ENCODE data around the gene B4GALT4.
"Not testable (repeated sequence)": the region's sequence is repeated elsewhere in the genome, so short reads cannot be mapped to it uniquely, and the experiment has no call there.

B4GALT4 gene

DNA sequence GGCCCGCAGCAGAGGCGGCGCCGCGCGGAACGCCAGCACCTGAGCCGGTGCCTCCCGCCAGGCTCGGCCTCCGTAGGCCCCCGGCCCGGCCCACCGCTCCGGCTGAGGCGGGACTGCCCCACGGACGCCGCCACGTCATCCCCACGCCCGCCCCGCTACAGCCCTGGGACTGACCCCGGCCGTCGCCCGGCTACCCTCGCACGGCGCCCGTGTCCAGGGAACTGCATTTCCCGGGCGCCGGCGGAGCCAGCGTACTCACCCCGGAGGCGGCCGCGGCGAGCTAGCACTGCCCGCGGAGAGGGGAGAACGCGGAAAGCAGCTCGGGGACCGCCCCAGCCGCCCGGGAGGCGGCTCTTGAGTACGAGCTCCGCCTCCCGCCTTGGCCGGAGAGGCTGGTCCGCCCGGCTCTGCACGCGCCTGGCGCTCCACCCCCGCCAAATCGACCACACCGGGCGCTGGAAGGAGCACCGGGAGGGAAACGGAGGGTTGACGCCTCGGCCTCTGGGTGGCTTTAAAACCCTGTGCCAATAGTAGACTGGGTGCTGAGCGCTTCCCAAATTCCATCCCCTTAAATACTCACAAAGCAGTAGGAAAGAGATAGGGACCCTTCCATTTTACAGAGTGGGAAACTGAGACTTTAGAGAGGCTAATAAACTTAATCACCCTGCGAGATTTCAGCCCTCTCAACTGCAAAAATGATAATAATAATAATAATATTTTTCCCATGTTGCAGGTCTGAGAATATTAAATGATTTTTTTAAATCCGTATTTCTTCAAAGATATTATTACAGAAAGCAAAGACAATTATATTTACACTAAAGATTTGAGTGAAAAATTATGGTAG, at the start of gene B4GALT4:
Gene B4GALT4 (minus strand): TSS at position 288 of the 844 bp plus-strand sequence. CDS start 10,779 bp downstream, outside the sequence.
- peak; percentile 25 to 42 for DNase-seq (ENCODE audit: low read depth in 2 of 2)

GRCh38 chr3:119289404-119289770, 48.7 kb upstream of the B4GALT4 start:
- DNase-seq (ENCODE audit: low read depth in 2 of 2) = no peak

GRCh38 chr3:119288669-119289403, 48.2 kb upstream of the B4GALT4 start:
- no peak for DNase-seq (ENCODE audit: low read depth in 2 of 2)

DNA sequence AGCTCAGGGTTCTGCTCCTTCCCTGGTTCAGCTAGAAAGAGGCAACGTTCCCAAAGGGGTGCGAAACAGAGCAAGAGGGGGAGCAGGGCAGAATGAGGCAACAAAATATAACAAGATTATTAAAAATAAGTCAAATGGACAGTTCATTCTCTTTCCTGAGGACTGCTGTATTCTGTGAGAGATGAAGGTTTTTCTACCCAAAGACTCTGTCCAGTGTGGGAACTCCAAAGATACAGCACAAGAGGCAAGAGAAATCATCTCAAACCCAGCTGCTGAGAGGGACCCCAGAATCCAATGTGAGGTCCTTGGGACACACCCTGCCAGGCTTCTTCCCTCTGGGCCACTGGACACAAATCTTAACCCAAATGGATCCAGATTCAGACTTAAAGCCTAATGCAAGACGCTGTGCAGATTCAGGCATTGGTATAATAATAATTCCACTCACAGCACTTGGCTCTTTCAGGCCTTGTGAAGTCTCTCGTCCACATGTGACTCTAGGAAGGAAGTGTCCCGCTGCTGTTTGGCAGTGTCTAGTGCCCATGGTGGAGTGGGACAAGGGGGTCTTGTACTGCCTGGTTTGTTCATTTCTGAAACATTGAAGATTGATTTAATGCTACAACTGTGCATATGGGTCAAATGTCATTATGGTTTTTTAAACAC, 39.0 kb upstream of the B4GALT4 start:
- no peak for DNase-seq (ENCODE audit: low read depth in 2 of 2)

DNA sequence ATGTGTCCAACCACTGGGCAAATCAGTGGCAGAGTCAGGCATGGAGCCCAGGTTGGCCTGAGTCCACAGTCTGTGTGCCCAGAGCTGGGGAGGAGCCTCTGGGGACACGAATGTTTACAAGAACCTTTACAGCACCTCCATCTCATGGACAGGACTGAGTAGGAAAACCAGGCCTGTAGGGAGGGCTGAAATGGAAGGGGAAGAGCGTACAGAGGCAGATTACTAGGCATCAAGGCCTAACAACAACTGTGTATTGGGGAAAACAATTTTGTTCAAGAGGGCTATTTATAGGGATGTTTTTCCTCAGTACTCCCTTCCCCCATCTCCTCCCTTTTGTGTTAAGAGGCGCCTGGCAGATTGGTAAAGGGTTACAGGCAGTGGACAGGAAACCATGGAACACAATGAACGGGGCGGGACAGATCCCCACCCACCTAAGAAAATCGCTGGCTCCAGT, 38.5 kb upstream of the B4GALT4 start:
- no peak for DNase-seq (ENCODE audit: low read depth in 2 of 2)

DNA sequence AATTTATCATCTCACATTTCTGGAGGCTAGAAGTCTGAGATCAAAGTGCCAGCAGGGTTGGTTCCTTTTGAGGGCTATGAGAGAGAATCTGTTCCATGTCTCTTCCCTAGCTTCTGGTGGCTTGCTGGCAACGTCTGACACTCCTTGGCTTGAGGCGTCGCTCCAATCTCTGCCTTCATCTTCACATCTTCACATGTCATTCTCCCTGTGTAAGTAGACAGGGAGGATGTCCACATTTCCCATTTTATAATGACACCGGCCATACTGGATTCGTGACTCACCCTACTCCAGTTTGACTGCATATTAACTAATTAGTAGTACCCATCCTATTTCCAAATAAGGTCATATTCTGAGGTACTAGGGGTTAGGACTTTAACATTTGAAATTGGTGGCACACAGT, 36.0 kb upstream of the B4GALT4 start:
- DNase-seq (ENCODE audit: low read depth in 2 of 2) = no peak

DNA sequence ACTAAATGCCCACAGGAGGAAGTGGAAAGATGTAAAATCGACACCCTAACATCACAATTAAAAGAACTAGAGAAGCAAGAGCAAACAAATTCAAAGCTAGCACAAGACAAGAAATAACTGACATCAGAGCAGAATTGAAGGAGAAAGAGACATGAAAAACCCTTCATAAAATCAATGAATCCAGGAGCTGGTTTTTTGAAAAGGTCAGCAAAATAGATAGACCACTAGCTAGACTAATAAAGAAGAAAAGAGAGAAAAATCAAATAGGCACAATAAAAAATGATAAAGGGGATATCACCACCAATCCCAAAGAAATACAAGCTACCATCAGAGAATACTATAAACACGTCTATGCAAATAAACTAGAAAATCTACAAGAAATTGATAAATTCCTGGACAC, 29.5 kb upstream of the B4GALT4 start:
- DNase-seq (ENCODE audit: low read depth in 2 of 2) = not testable (repeated sequence)

DNA sequence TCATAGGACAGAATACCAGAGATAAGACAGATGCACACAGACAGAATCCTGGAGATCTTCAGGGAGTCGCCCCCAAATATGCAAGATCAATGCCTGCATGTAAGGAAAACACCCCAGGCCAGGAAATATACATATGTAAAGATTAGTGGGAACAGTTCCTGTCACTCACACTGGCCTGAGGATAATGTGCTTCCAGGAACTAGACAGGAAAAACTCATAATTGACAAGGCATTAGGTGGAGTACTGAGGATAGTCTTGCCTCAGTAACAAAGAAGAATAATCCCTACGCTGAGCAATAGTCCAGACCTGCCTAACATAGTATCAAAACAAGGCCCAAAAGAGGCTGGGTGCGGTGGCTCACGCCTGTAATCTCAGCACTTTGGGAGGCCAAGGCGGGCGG, 20.4 kb upstream of the B4GALT4 start:
- DNase-seq (ENCODE audit: low read depth in 2 of 2) = no peak

GRCh38 chr3:119259821-119260220, 19.1 kb upstream of the B4GALT4 start:
- no peak for DNase-seq (ENCODE audit: low read depth in 2 of 2)

DNA sequence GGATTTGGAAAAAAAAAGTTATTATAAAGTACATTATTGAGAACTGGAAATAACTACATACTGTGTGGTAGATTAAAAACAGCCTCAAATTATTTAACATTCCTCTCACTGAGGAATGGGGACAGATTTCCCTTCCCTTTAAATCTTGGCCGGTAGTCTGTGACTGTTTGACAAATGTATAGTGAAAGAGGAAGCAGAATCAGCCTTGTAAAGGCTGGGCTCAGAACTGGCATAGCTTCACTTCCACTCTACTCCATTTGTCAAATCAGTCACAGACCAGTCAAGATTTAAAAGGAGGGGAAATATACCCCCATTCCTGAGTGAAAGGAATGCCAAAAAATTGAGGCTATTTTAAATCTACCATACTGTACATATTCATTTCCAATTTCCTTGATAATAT, 18.2 kb upstream of the B4GALT4 start:
- DNase-seq (ENCODE audit: low read depth in 2 of 2) = no peak

DNA sequence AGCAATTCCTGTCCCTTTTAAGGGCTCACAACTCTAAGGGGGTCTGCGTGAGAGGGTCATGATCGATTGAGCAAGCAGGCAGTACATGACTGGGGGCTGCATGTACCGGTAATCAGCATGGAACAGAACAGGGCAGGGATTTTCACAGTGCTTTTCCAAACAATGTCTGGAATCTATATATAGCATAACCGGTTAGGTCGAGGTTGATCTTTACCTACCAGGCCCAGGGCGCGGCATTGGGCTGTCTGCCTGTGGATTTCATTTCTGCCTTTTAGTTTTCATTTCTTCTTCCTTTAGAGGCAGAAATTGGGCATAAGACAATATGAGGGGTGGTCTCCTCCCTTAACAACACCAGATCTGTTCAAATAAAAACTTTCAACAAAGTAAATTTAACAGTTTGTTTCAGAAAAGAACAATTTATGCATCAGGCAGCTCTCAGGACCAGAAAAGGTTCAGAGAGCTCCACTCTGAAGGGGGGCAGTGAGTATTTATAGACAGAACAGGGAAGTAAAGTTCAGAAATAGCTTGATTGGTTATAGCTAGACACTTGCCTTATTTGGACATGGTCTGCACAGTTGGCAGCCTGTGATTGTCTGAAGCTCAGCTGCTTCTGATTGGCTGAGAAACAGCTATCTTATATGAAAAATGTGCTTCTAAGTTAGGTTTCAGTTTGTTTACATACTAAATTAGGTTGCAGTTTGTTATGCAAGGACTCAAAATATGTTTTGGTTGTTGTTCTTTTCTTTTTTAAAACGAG, 17.2 kb upstream of the B4GALT4 start:
- no peak for DNase-seq (ENCODE audit: low read depth in 2 of 2)

DNA sequence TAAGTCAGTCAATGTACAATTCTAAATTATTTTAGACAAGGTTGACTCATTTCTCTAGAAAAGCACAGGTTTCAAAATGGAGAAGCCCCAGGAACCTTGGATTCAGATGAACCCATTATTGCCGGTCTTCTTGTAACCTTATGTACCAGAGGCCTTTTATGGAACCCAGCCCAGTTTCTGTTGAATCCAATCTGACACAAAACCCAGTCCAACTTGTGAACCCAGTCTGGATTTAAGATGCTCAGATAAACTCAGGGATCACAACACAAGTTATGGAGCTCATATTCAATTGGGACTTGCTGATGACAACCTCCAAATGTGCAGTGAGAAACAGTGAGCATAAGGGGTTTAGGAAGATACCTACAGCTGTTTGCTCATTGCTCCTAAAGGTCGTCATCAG, 16.4 kb upstream of the B4GALT4 start:
- no peak for DNase-seq (ENCODE audit: low read depth in 2 of 2)

DNA sequence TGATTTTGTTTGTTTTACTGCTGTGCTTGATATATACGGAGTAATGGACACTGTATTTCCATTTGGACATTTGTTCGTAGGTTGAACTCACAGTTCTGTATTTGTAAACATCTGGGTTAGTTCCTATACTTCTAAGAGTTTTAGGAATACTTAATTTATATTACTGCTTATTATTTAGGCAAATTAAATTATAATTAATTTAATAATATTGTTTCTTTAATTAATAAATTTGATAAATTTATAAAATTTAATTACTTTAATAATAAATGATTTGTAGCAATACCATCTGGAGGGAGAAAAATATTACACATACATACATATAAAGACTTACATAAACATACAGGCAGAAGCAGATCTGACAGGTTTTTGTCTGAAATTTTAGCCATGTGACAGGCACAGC, 14.5 kb upstream of the B4GALT4 start:
- DNase-seq (ENCODE audit: low read depth in 2 of 2) = no peak

DNA sequence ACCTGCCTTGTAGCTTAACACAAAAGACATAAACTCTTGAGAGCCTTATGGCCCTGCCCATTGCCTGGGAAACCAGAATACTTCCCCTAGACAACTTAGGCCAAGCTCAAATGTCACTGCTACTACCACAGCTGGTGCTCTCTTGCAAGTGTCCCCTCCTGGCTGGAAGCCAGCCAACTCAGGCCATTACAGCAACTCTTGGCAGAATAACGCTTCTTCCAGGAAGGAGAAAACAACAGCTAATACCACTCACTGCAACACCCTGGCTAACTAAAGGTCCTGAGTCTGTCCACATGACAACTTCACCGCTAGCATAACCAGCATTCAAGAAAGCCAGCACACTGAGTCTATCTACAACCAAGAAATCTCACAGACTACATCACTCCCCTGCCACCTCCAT, 5.1 kb upstream of the B4GALT4 start:
- DNase-seq (ENCODE audit: low read depth in 2 of 2) = no peak

GRCh38 chr3:119243712-119244111, 3.0 kb upstream of the B4GALT4 start:
- DNase-seq (ENCODE audit: low read depth in 2 of 2) = no peak

GRCh38 chr3:119243058-119243529, 2.4 kb upstream of the B4GALT4 start:
- not testable (repeated sequence) for DNase-seq (ENCODE audit: low read depth in 2 of 2)

- not testable (repeated sequence) for DNase-seq (ENCODE audit: low read depth in 2 of 2)
Observed at GRCh38 chr3:119242387-119243057, 1.8 kb upstream of the B4GALT4 start.

- no peak for DNase-seq (ENCODE audit: low read depth in 2 of 2)
Observed at GRCh38 chr3:119240101-119240590, 532 bp downstream of the B4GALT4 start.

DNA sequence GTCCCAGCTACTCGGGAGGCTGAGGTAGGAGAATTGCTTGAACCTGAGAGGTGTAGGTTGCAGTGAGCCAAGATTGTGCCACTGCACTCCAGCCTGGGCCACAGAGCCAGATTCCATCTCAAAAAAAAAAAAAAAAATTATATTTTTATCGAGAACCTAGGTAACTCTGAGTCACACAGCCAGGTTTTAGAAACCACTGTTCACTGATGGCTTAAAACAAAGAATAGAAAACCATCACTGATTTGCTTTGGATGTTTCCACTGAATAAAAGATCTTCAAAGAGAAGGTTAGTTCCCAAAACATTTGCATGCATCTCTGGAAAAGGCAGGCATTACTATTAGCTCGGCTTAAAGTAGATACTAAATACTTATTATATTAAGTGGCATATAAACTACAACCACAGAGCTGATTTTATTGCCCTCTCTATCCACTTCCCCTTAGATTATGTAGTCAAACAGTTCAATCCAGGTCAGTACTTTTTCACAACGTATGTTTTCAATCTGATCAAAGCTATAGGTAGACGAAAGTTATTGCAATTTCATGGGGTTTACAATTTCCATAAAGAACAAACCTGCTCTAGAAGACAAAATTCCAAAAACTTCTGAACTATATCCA, 1.4 kb downstream of the B4GALT4 start:
- no peak for DNase-seq (ENCODE audit: low read depth in 2 of 2)

GRCh38 chr3:119238363-119238762, 2.3 kb downstream of the B4GALT4 start:
- no peak for DNase-seq (ENCODE audit: low read depth in 2 of 2)
